Omental fat pad (tissue), 4 donors: ENCODE data around the gene SFMBT2. TPM values are rescaled to one million over a fixed set of nuclear protein-coding genes. Genes with fewer than 3 reads are reported as not detected.

ENCODE experiments used
- ATAC-seq: fragments of 150-250 bp; one replicate; pipeline ENCODE4 v1.9.1; 2016; ENCODE audit warnings: mild to moderate bottlenecking, moderate library complexity; ENCODE audit not compliant: low FRiP score
- DNase-seq: peaks from one replicate; pipeline ENCODE4 v3.0.0-alpha.2; 2019; ENCODE audit warnings: low spot score
- CTCF ChIP-seq, 3 donors: fragments of 450-650 bp; IDR thresholded peaks; one replicate each; pipeline ENCODE4 v1.5.1; 2016 to 2017; ENCODE audit warnings: antibody characterized with exemption in 3 of 3, mild to moderate bottlenecking in 3 of 3, moderate library complexity in 2 of 3
- total RNA-seq, 4 donors: library from RNA; depleted of rRNA; stranded (reverse); fragments of >200 nt; gene quantifications; one replicate each; pipeline ENCODE4 v1.1.0, GENCODE V29; 2016

The SFMBT2 gene
- total RNA-seq, 4 donors from 2014 or later = 6.2 to 12.0 (median 9.4) TPM

DNA sequence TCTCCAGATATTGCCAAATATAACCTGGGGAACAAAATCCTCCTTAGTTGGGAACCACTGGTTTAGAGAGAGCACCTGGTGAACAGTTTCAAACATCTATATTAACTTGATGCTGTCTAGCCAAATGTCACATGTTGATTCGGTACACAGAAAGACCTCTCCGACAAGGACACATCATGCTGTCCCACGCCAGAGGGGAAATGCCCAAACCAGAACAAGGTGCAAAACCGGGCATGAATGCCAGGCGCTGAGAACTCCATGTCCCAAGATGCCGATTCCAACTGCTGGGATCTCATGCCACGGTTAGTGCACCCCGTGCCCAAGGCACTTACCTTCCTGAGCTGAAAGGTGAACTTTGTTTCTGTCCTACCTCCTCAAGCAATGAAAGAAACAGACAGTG is 100.8 kb downstream of the SFMBT2 start:
- ATAC-seq (no peak), DNase-seq (no peak)
- no peak for TF ChIP-seq CTCF (IDR thresholded peaks at IDR 0.05)

- DNase-seq = no peak
- TF ChIP-seq CTCF (IDR thresholded peaks at IDR 0.05) = no peak
- no peak for ATAC-seq
Observed at GRCh38 chr10:7308826-7309225, 102.0 kb downstream of the SFMBT2 start.

- DNase-seq (no peak), ATAC-seq (no peak)
- no peak for TF ChIP-seq CTCF (IDR thresholded peaks at IDR 0.05)
Observed at GRCh38 chr10:7306616-7307015, 104.2 kb downstream of the SFMBT2 start.

DNA sequence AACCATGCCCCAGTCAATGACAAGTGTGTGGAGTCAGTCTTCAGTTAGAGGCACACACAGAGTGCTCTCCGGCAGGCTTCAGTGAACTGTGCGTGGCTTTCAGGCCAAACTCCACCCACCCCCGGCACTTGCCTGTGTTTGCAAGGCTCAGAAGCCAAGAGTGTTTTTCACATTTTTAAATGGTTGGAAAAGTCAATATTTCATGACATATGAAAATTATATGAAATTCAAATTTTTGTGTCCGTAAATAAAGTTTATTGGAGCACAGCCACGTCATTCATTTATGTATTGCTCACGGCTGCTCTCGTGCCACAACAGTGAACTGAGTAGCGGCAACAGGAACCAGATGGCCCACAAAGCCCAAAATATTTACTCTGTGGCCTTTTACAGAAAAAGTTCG is 104.7 kb downstream of the SFMBT2 start:
- no peak for TF ChIP-seq CTCF (IDR thresholded peaks at IDR 0.05)
- DNase-seq (no peak), ATAC-seq (no peak)

GRCh38 chr10:7305053-7305452 is 105.8 kb downstream of the SFMBT2 start:
- TF ChIP-seq CTCF (IDR thresholded peaks at IDR 0.05) = no peak
- no peak for DNase-seq
- no peak for ATAC-seq

- no peak for TF ChIP-seq CTCF (IDR thresholded peaks at IDR 0.05)
- no peak for ATAC-seq
- DNase-seq = no peak
Observed at GRCh38 chr10:7304110-7304509, 106.7 kb downstream of the SFMBT2 start.

- no peak for DNase-seq
- ATAC-seq = no peak
- no peak for TF ChIP-seq CTCF (IDR thresholded peaks at IDR 0.05)
Observed at GRCh38 chr10:7302930-7303557, 107.8 kb downstream of the SFMBT2 start.
